Tibial nerve (tissue), 4 donors: Measurements from ENCODE around the gene RAB24.

Source experiments
- EP300 ChIP-seq, 2 donors: sonication (generic); formaldehyde crosslinking; IDR thresholded peaks; one replicate each; pipeline ENCODE4 v1.6.1; 2017; ENCODE audit warnings: antibody characterized with exemption in 2 of 2, mild to moderate bottlenecking in 1 of 2
- POLR2A ChIP-seq, 2 donors: fragments of 450-650 bp; IDR thresholded peaks; one replicate each; pipeline ENCODE4 v1.6.1; 2017; ENCODE audit warnings: antibody characterized with exemption in 2 of 2, mild to moderate bottlenecking in 2 of 2, moderate library complexity in 2 of 2
- TF ChIP-seq, protein P1 (sequence below), 5 experiments: fragments of 200-600 bp in 3 of 5; fragments of 450-650 bp in 2 of 5; sonication (generic) in 3 of 5; IDR thresholded peaks; one replicate each; pipeline ENCODE4 v1.5.1; 2016 to 2019; ENCODE audit warnings: antibody characterized with exemption in 5 of 5, mild to moderate bottlenecking in 3 of 5, moderate library complexity in 2 of 5

- TF ChIP-seq, protein P1, sequence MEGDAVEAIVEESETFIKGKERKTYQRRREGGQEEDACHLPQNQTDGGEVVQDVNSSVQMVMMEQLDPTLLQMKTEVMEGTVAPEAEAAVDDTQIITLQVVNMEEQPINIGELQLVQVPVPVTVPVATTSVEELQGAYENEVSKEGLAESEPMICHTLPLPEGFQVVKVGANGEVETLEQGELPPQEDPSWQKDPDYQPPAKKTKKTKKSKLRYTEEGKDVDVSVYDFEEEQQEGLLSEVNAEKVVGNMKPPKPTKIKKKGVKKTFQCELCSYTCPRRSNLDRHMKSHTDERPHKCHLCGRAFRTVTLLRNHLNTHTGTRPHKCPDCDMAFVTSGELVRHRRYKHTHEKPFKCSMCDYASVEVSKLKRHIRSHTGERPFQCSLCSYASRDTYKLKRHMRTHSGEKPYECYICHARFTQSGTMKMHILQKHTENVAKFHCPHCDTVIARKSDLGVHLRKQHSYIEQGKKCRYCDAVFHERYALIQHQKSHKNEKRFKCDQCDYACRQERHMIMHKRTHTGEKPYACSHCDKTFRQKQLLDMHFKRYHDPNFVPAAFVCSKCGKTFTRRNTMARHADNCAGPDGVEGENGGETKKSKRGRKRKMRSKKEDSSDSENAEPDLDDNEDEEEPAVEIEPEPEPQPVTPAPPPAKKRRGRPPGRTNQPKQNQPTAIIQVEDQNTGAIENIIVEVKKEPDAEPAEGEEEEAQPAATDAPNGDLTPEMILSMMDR (IDR thresholded peaks at IDR 0.05): no peak
- TF ChIP-seq POLR2A (IDR thresholded peaks at IDR 0.05): no peak
- no peak for TF ChIP-seq EP300 (IDR thresholded peaks at IDR 0.05)
Observed at GRCh38 chr5:177297922-177298321, 5.6 kb downstream of the RAB24 start.
